Omental fat pad (tissue), 4 donors: ENCODE measurements around the gene TANK. TPM values are rescaled to one million over a fixed set of nuclear protein-coding genes. Genes with fewer than 3 reads are reported as not detected.

ENCODE experiments used
- ATAC-seq: fragments of 150-250 bp; one replicate; pipeline ENCODE4 v1.9.1; 2016; ENCODE audit warnings: mild to moderate bottlenecking, moderate library complexity; ENCODE audit not compliant: low FRiP score
- DNase-seq: peaks from one replicate; pipeline ENCODE4 v3.0.0-alpha.2; 2019; ENCODE audit warnings: low spot score
- total RNA-seq, 4 donors: library from RNA; depleted of rRNA; stranded (reverse); fragments of >200 nt; gene quantifications; one replicate each; pipeline ENCODE4 v1.1.0, GENCODE V29; 2016
- TF ChIP-seq, protein P1 (sequence below), 3 donors: fragments of 450-650 bp; IDR thresholded peaks; one replicate each; pipeline ENCODE4 v1.5.1; 2016 to 2017; ENCODE audit warnings: antibody characterized with exemption in 3 of 3, mild to moderate bottlenecking in 3 of 3, moderate library complexity in 2 of 3

Gene TANK
- total RNA-seq, 4 donors from 2014 or later, result 102 to 143 (median 121) TPM

DNA sequence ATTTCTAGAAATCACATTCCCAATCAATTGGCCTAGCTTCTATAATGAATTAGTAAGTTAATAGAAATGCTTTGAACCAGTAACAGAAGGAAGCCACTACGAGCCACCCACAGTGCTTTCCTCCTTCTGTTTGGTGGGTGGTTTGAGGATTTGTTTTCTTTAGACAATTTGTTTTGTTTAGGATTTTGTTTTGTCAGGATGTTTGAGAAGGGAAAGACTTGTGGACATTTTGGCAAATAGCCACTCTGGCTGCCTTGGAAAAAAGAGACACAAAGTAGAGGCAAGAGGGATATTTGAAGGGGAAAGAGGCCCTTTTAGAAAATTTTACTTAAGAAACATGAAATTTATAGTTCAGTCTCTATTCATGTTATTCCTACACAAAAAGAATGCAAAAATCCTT is 47.7 kb downstream of the TANK start:
- ATAC-seq, result no peak
- TF ChIP-seq, protein P1, sequence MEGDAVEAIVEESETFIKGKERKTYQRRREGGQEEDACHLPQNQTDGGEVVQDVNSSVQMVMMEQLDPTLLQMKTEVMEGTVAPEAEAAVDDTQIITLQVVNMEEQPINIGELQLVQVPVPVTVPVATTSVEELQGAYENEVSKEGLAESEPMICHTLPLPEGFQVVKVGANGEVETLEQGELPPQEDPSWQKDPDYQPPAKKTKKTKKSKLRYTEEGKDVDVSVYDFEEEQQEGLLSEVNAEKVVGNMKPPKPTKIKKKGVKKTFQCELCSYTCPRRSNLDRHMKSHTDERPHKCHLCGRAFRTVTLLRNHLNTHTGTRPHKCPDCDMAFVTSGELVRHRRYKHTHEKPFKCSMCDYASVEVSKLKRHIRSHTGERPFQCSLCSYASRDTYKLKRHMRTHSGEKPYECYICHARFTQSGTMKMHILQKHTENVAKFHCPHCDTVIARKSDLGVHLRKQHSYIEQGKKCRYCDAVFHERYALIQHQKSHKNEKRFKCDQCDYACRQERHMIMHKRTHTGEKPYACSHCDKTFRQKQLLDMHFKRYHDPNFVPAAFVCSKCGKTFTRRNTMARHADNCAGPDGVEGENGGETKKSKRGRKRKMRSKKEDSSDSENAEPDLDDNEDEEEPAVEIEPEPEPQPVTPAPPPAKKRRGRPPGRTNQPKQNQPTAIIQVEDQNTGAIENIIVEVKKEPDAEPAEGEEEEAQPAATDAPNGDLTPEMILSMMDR (IDR thresholded peaks at IDR 0.05), result no peak
- no peak for DNase-seq

DNA sequence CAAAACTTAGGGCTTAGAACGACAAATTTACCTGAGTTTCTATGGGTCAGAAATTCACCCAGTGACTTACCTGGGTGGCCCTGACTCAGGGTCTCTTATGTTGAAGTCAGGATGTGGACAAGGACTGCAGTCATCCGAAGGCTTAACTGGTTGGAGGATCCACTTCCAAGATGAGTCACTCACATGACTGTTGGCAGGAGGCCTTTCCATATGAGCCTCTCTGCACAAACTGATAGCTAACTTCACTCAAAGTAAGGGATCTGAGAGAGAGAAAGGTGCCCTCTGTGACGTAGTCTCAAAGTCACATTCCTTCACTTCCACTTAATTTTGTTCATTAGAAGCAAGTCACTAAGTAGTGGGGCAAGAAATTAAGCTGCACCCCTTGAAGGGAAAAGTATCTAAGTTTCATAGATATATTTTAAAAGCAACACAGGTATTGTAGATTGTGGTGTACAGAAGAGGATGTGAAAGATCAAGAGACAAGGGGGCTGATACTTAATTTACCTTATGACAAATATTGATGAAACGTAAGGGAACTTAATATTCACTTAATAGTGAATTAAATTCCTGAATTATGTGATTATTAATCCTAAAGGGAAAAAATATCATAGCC is 48.4 kb downstream of the TANK start:
- TF ChIP-seq, protein P1 (IDR thresholded peaks at IDR 0.05), result no peak
- ATAC-seq (no peak), DNase-seq (no peak)

- DNase-seq (no peak), ATAC-seq (no peak)
- TF ChIP-seq, protein P1 (IDR thresholded peaks at IDR 0.05), result no peak
These were observed 49.7 kb downstream of the TANK start for GRCh38 chr2:161209902-161210301.

DNA sequence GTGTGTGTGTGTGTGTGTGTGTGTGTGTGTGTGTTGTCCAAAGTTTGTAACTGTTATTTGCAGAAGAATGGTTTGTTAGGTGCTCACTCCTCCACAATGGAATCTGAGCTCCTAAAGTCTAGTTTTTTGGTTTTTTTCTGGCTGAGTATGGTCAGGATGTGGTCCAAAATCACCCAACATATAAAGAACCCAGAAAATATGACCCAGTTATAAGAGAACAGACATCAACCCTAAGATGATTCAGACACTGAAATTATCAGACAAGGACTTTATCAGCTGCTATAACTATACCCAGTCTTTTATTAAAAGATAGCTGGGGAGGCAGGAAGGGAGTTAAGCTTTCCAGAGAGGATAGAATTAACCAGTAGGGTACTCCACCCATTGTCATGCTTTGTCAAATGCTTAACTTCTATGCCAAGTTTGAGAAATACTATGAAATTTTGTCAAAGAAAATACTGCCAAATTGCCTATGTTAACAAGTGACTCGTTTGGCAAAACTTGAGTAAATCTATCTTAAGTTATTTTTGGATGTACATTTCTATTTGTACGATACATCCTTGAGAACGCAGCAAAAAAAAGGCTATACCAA is 57.5 kb downstream of the TANK start:
- TF ChIP-seq, protein P1 (IDR thresholded peaks at IDR 0.05), result no peak
- ATAC-seq (no peak), DNase-seq (no peak)

- DNase-seq, result no peak
- no peak for ATAC-seq
- TF ChIP-seq, protein P1 (IDR thresholded peaks at IDR 0.05), result no peak
These were observed 59.0 kb downstream of the TANK start for GRCh38 chr2:161219211-161219610.

DNA sequence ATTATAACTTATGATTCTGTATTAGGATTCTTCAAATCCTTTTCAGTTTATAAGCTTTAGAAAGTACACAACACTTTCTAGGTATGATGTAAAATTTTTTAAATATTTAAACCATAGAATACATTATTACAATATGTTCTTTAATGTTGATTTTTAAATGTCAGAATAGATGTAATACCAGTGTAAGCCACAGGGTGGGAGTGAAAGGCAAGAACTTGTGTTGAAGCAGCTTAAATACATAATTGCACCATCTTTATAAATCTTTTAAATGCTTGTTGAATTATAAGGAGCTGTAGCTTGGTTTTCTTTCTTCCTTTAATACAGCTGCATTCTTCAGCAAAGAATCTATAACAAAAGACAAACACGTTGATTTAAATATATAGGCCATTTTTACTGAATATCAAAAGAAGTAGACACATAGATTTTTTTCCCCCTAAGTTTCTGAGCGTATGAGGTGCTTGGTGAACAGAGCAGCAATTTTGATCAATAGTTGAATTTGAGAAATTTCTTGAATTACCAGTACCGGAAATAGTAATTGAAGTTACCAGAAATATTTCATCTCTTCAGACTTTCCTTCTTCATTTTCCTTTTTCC is 63.0 kb downstream of the TANK start:
- TF ChIP-seq, protein P1 (IDR thresholded peaks at IDR 0.05), result no peak
- no peak for DNase-seq
- ATAC-seq, result no peak
